HepG2 (cell line): ENCODE results near the gene MAN2C1. TPM values are rescaled to one million over a fixed set of nuclear protein-coding genes. Genes with fewer than 3 reads are reported as not detected.

Experiments used
- ARHGAP35 ChIP-seq: sonication (generic); formaldehyde crosslinking; IDR thresholded peaks from 2 replicates; pipeline ENCODE4 v1.9.0; 2022; ENCODE audit warnings: mild to moderate bottlenecking, inconsistent platforms, moderate library complexity, missing genetic modification reagents, borderline replicate concordance
- BATF2 ChIP-seq: sonication (generic); formaldehyde crosslinking; IDR thresholded peaks from 2 replicates; pipeline ENCODE4 v1.8.0; 2022; ENCODE audit warnings: mild to moderate bottlenecking, missing genetic modification reagents, moderate library complexity
- GTF3A ChIP-seq: sonication (generic); formaldehyde crosslinking; conservative IDR thresholded peaks from 2 replicates; pipeline ENCODE4 v1.4.0; 2020; ENCODE audit warnings: mild to moderate bottlenecking, missing genetic modification reagents
- HNF1A ChIP-seq, 2 experiments: sonication (generic) in 1 of 2; formaldehyde crosslinking in 1 of 2; IDR thresholded peaks; 2 replicates each; pipeline versions ENCODE4 v1.4.0 to v1.6.1; 2016 to 2020; ENCODE audit warnings: borderline replicate concordance in 1 of 2, low read depth in 1 of 2, mild to moderate bottlenecking in 1 of 2, missing genetic modification reagents in 1 of 2
- MAF1 ChIP-seq: sonication (generic); formaldehyde crosslinking; IDR thresholded peaks from 2 replicates; pipeline ENCODE4 v1.5.0; 2020; ENCODE audit warnings: missing genetic modification reagents, borderline replicate concordance
- POLR2AphosphoS5 ChIP-seq: IDR thresholded peaks from 2 replicates; pipeline ENCODE4 v1.6.1; 2012; ENCODE audit warnings: low read depth, low read length
- SP140L ChIP-seq: sonication (generic); formaldehyde crosslinking; IDR thresholded peaks from 2 replicates; pipeline ENCODE4 v1.4.0; 2020; ENCODE audit warnings: missing genetic modification reagents, borderline replicate concordance
- SYNCRIP ChIP-seq: fragments of 200-400 bp; formaldehyde crosslinking; IDR thresholded peaks from 2 replicates; pipeline ENCODE4 v1.6.1; 2018; ENCODE audit warnings: mild to moderate bottlenecking, low read depth, low read length; ENCODE audit not compliant: insufficient read depth
- YEATS2 ChIP-seq: sonication (generic); formaldehyde crosslinking; IDR thresholded peaks from 2 replicates; pipeline ENCODE4 v1.4.0; 2020; ENCODE audit warnings: missing genetic modification reagents, borderline replicate concordance
- ZNF350 ChIP-seq: sonication (generic); formaldehyde crosslinking; IDR thresholded peaks from 2 replicates; pipeline ENCODE4 v1.4.0; 2020; ENCODE audit warnings: mild to moderate bottlenecking, low read depth, missing genetic modification reagents, borderline replicate concordance
- ZNF431 ChIP-seq: sonication (generic); formaldehyde crosslinking; IDR thresholded peaks from 2 replicates; pipeline ENCODE4 v1.9.0; 2022; ENCODE audit warnings: missing genetic modification reagents, low read depth, mild to moderate bottlenecking, borderline replicate concordance
- ZNF710 ChIP-seq: sonication (generic); formaldehyde crosslinking; IDR thresholded peaks from 2 replicates; pipeline ENCODE4 v1.5.0; 2020; ENCODE audit warnings: mild to moderate bottlenecking, missing genetic modification reagents, borderline replicate concordance
- polyA plus RNA-seq, 8 experiments: library from polyadenylated mRNA; depleted of rRNA in 3 of 8; stranded (reverse) in 7 of 8; unstranded in 1 of 8; fragments of >200 nt; fragmentation: Illumina TruSeq in 4 of 8; extraction: Trizol in 4 of 8; gene quantifications; 2 replicates each; pipeline versions ENCODE4 v1.2.1 to v1.2.3, GENCODE V29; 2011 to 2016; ENCODE audit warnings: low read depth in 4 of 8, missing spikeins in 1 of 8, mixed read lengths in 1 of 8; ENCODE audit not compliant: insufficient read depth in 1 of 8
- total RNA-seq, 5 experiments: library from RNA; depleted of rRNA; stranded (reverse); fragments of >200 nt; fragmentation: Illumina TruSeq; extraction: Trizol; gene quantifications; 2 replicates each; pipeline ENCODE4 v1.2.3, GENCODE V29; 2016; ENCODE audit warnings: low read depth in 1 of 5
- TF ChIP-seq, protein P1 (sequence below): sonication (generic); formaldehyde crosslinking; IDR thresholded peaks from 2 replicates; pipeline ENCODE4 v1.5.0; 2020; ENCODE audit warnings: mild to moderate bottlenecking, missing genetic modification reagents, moderate library complexity
- TF ChIP-seq, protein P2 (sequence below): sonication (generic); formaldehyde crosslinking; conservative IDR thresholded peaks from 2 replicates; pipeline ENCODE4 v1.4.0; 2020; ENCODE audit warnings: missing genetic modification reagents

MAN2C1 gene
- total and polyA plus RNA-seq, 2 of the 13 experiments (the other 11 are each of a cell fraction or from before 2014, with no cell fraction given): 62.6 to 71.0 TPM

- peak; percentile 68; the same call in 1 of the 2 replicates for TF ChIP-seq MAF1
- no peak; the same call in 1 of the 2 replicates for TF ChIP-seq ZNF431 (CRISPR knock-in tag)
- TF ChIP-seq POLR2AphosphoS5: peak; percentile 72
- no peak for TF ChIP-seq SP140L
- TF ChIP-seq ARHGAP35 (CRISPR knock-in tag): 0 out of 2 replicates have a peak, but pooled peaks have one; percentile 49
- peak; percentile 97 for TF ChIP-seq YEATS2 (CRISPR knock-in tag)
- no peak for TF ChIP-seq GTF3A (CRISPR knock-in tag)
- TF ChIP-seq, protein P1, sequence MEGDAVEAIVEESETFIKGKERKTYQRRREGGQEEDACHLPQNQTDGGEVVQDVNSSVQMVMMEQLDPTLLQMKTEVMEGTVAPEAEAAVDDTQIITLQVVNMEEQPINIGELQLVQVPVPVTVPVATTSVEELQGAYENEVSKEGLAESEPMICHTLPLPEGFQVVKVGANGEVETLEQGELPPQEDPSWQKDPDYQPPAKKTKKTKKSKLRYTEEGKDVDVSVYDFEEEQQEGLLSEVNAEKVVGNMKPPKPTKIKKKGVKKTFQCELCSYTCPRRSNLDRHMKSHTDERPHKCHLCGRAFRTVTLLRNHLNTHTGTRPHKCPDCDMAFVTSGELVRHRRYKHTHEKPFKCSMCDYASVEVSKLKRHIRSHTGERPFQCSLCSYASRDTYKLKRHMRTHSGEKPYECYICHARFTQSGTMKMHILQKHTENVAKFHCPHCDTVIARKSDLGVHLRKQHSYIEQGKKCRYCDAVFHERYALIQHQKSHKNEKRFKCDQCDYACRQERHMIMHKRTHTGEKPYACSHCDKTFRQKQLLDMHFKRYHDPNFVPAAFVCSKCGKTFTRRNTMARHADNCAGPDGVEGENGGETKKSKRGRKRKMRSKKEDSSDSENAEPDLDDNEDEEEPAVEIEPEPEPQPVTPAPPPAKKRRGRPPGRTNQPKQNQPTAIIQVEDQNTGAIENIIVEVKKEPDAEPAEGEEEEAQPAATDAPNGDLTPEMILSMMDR: peak; percentile 29; the same call in 1 of the 2 replicates
- no peak for TF ChIP-seq ZNF710
- TF ChIP-seq BATF2 (CRISPR knock-in tag): 0 out of 2 replicates have a peak, but pooled peaks have one; percentile 27
- TF ChIP-seq HNF1A (IDR thresholded peaks at IDR 0.05; ENCODE audit: low read depth): peak; percentile 65
- TF ChIP-seq HNF1A (CRISPR knock-in tag; IDR thresholded peaks at IDR 0.05; ENCODE audit: borderline replicate concordance): peak; percentile 76
- TF ChIP-seq, protein P2, sequence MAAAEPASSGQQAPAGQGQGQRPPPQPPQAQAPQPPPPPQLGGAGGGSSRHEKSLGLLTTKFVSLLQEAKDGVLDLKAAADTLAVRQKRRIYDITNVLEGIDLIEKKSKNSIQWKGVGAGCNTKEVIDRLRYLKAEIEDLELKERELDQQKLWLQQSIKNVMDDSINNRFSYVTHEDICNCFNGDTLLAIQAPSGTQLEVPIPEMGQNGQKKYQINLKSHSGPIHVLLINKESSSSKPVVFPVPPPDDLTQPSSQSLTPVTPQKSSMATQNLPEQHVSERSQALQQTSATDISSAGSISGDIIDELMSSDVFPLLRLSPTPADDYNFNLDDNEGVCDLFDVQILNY (CRISPR knock-in tag): peak; percentile 85; the same call in 1 of the 2 replicates
- TF ChIP-seq SYNCRIP: no peak
- peak; percentile 92 for TF ChIP-seq ZNF350 (CRISPR knock-in tag)
These were observed 32.6 kb downstream of the MAN2C1 start, which contains the start of gene COMMD4 (continued) for GRCh38 chr15:75335705-75336355.
